NCI-H1694 (cell line): ENCODE data around the gene PYGL.

Experiments
- DNase-seq: peaks from one replicate; lab custom pipeline; 2025; lab: John Stamatoyannopoulos, UW

The PYGL gene

GRCh38 chr14:50871914-50872732 lies 72.2 kb downstream of the PYGL start, which contains the start of gene ABHD12B:
Gene ABHD12B, plus strand, starts transcription at chr14:50872053. Its CDS starts 122 bp downstream, at chr14:50872175.
- no peak for DNase-seq

- DNase-seq, result no peak
These were observed 73.1 kb downstream of the PYGL start for GRCh38 chr14:50871228-50871627.

- DNase-seq, result no peak
These were observed 78.7 kb downstream of the PYGL start for GRCh38 chr14:50865391-50866076.

- DNase-seq, result no peak
These were observed 79.3 kb downstream of the PYGL start for GRCh38 chr14:50864946-50865345.

- no peak for DNase-seq
These were observed 80.0 kb downstream of the PYGL start for GRCh38 chr14:50864237-50864636.

GRCh38 chr14:50862036-50862570 lies 82.2 kb downstream of the PYGL start:
- no peak for DNase-seq

- DNase-seq, result peak; percentile 95
These were observed 83.7 kb downstream of the PYGL start for GRCh38 chr14:50860478-50861086.

GRCh38 chr14:50859296-50859624 lies 85.0 kb downstream of the PYGL start:
- DNase-seq, result no peak

- DNase-seq, result no peak
These were observed 87.6 kb downstream of the PYGL start for GRCh38 chr14:50856660-50857059.

GRCh38 chr14:50855558-50855957 lies 88.7 kb downstream of the PYGL start:
- DNase-seq, result no peak
